ENCODE measurements around the gene ADAMTSL5.

- TF ChIP-seq EZH2 (optimal IDR thresholded peaks at IDR 0.05; ENCODE audit: low read depth, low read length) (no peak), EZH2phosphoT487 (IDR thresholded peaks at IDR 0.05; ENCODE audit: low read length) (no peak)
- TF ChIP-seq, protein P1, sequence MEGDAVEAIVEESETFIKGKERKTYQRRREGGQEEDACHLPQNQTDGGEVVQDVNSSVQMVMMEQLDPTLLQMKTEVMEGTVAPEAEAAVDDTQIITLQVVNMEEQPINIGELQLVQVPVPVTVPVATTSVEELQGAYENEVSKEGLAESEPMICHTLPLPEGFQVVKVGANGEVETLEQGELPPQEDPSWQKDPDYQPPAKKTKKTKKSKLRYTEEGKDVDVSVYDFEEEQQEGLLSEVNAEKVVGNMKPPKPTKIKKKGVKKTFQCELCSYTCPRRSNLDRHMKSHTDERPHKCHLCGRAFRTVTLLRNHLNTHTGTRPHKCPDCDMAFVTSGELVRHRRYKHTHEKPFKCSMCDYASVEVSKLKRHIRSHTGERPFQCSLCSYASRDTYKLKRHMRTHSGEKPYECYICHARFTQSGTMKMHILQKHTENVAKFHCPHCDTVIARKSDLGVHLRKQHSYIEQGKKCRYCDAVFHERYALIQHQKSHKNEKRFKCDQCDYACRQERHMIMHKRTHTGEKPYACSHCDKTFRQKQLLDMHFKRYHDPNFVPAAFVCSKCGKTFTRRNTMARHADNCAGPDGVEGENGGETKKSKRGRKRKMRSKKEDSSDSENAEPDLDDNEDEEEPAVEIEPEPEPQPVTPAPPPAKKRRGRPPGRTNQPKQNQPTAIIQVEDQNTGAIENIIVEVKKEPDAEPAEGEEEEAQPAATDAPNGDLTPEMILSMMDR (IDR thresholded peaks at IDR 0.05; ENCODE audit: low read length), result no peak
Observed at GRCh38 chr19:1468274-1468820, 44.5 kb downstream of the ADAMTSL5 start.

Measured in MM.1S (cell line).